Naive thymus-derived CD4-positive, alpha-beta T cell (primary cell): ENCODE results near the gene HDAC4. TPM values are rescaled to one million over a fixed set of nuclear protein-coding genes. Genes with fewer than 3 reads are reported as not detected.

Source experiments
- ATAC-seq: fragments of 150-1000 bp; cut with Tn5 transposase; 2 replicates; pipeline ENCODE4 v1.10.0; 2021; ENCODE audit warnings: mild to moderate bottlenecking, moderate library complexity
- CTCF ChIA-PET: fragments of 350-600 bp; sonication (Branson Sonifier 250); formaldehyde crosslinking; loops from one replicate; lab custom pipeline; 2021; ENCODE audit warnings: antibody characterized with exemption; lab: Charles Lee
- POLR2A ChIA-PET: fragments of 350-600 bp; sonication (Branson Sonifier 250); formaldehyde crosslinking; loops from one replicate; lab custom pipeline; 2021; ENCODE audit warnings: antibody characterized with exemption, inconsistent platforms; lab: Charles Lee
- DNase-seq, 9 donors: peaks; one replicate each; pipeline versions ENCODE4 v3.0.0 to v3.0.0-alpha.2; 2020 to 2022; ENCODE audit warnings: mixed read lengths in 1 of 9
- H3K27ac ChIP-seq: one replicate; pipeline ENCODE4 v1.7.0; 2013; ENCODE audit warnings: mild to moderate bottlenecking, low read depth, low read length, moderate library complexity
- H3K27me3 ChIP-seq, 2 donors: one replicate each; pipeline ENCODE4 v1.7.0; 2013; ENCODE audit warnings: low read length in 2 of 2, mild to moderate bottlenecking in 2 of 2, moderate library complexity in 2 of 2; ENCODE audit not compliant: control insufficient read depth in 2 of 2, insufficient read depth in 2 of 2
- H3K36me3 ChIP-seq, 3 experiments: 1 replicate in 2 of 3; 2 replicates in 1 of 3; pipeline ENCODE4 v1.7.0; 2013; ENCODE audit warnings: low read length in 3 of 3, mild to moderate bottlenecking in 3 of 3, moderate library complexity in 1 of 3; ENCODE audit not compliant: insufficient read depth in 3 of 3, control insufficient read depth in 2 of 3
- H3K4me1 ChIP-seq, 2 donors: one replicate each; pipeline ENCODE4 v1.7.0; 2013; ENCODE audit warnings: low read length in 2 of 2, mild to moderate bottlenecking in 2 of 2, moderate library complexity in 1 of 2; ENCODE audit not compliant: control insufficient read depth in 2 of 2, insufficient read depth in 2 of 2
- H3K4me3 ChIP-seq: 2 replicates; pipeline ENCODE4 v1.7.0; 2013; ENCODE audit warnings: mild to moderate bottlenecking, low read length
- H3K9me3 ChIP-seq, 3 experiments: 1 replicate in 2 of 3; 2 replicates in 1 of 3; pipeline ENCODE4 v1.7.0; 2013; ENCODE audit warnings: low read length in 3 of 3; ENCODE audit not compliant: control insufficient read depth in 2 of 3
- H3K27ac Mint-ChIP-seq, 9 donors: one replicate each; pipeline ENCODE4 v1.8.0; 2020 to 2022; ENCODE audit warnings: mixed read lengths in 9 of 9, mild to moderate bottlenecking in 8 of 9, moderate library complexity in 5 of 9, inconsistent platforms in 2 of 9
- H3K27me3 Mint-ChIP-seq, 5 donors: one replicate each; pipeline ENCODE4 v1.8.0; 2021 to 2022; ENCODE audit warnings: mixed read lengths in 5 of 5, mild to moderate bottlenecking in 1 of 5
- H3K36me3 Mint-ChIP-seq, 5 donors: one replicate each; pipeline ENCODE4 v1.8.0; 2020 to 2022; ENCODE audit warnings: mixed read lengths in 5 of 5, mild to moderate bottlenecking in 3 of 5, inconsistent platforms in 1 of 5
- H3K4me1 Mint-ChIP-seq, 7 donors: one replicate each; pipeline ENCODE4 v1.8.0; 2020 to 2022; ENCODE audit warnings: mixed read lengths in 7 of 7, mild to moderate bottlenecking in 3 of 7, inconsistent platforms in 1 of 7
- H3K4me3 Mint-ChIP-seq, 10 donors: one replicate each; pipeline ENCODE4 v1.8.0; 2020 to 2022; ENCODE audit warnings: mild to moderate bottlenecking in 10 of 10, mixed read lengths in 10 of 10, moderate library complexity in 6 of 10, inconsistent platforms in 2 of 10
- H3K9me3 Mint-ChIP-seq, 11 donors: one replicate each; pipeline ENCODE4 v1.8.0; 2020 to 2022; ENCODE audit warnings: mixed read lengths in 11 of 11, mild to moderate bottlenecking in 4 of 11, inconsistent platforms in 1 of 11, moderate library complexity in 1 of 11
- intact Hi-C, 2 donors: fragments of 100-400 bp; cut with micrococcal nuclease; formaldehyde crosslinking; loops; one replicate each; pipeline ENCODE4 v1.15.1; 2023
- polyA plus RNA-seq, 2 donors: library from polyadenylated mRNA; unstranded; fragments of 300-500 nt; fragmentation: Illumina TruSeq; gene quantifications; one replicate each; pipeline ENCODE4 v1.2.3, GENCODE V29; 2021
- total RNA-seq, 6 experiments: library from RNA in 5 of 6; stranded (reverse) in 5 of 6; gene quantifications; 1 replicate in 5 of 6; 2 replicates in 1 of 6; pipeline ENCODE4 v1.2.3 and lab custom pipeline; 2021 to 2026

Gene HDAC4
- total and polyA plus RNA-seq, 7 experiments from 2014 or later: 7.4 to 101 (median 55.3) TPM

- H3K27ac Mint-ChIP-seq: no peak overlapping the region
- H3K4me3 Mint-ChIP-seq: no peak overlapping the region
- H3K9me3 Mint-ChIP-seq: no peaks in the 10 kb centered on the region
Measured at GRCh38 chr2:239036819-239037558, 363.8 kb downstream of the HDAC4 start.

GRCh38 chr2:239035997-239036731 lies 364.7 kb downstream of the HDAC4 start:
- Histone ChIP-seq H3K4me1 (no peaks in the 10 kb centered on the region), H3K9me3 (no peaks in the 10 kb centered on the region), H3K27me3 (no peaks in the 10 kb centered on the region), H3K4me3 (no peak overlapping the region), H3K27ac (no peak overlapping the region), H3K36me3 (no peaks in the 10 kb centered on the region)
- H3K27me3 Mint-ChIP-seq: peaks cover 5 to 25% (median 18%) of the 10 kb centered on the region in 5 donors
- ChIA-PET CTCF (interaction anchor here (0.8 kb wide), 1 partner anchor 895 kb away, joined by 4 read pairs; no protein-coding TSS in a partner anchor), POLR2A (no interaction called here)
- H3K27ac Mint-ChIP-seq: no peak overlapping the region
- intact Hi-C loops: loop anchor here (1.0 to 10.0 kb wide), 6 partner anchors 229 to 1106 kb away; partner anchors contain the start of genes HDAC4 (in 1 of the 2) and OTOS (in 1 of the 2)
- peaks cover 0 to 2% (median 0%) of the 10 kb centered on the region in 7 donors for H3K4me1 Mint-ChIP-seq
- H3K36me3 Mint-ChIP-seq: no peaks in the 10 kb centered on the region
- ATAC-seq (no peak), DNase-seq (no peak)
- no peak overlapping the region for H3K4me3 Mint-ChIP-seq
- H3K9me3 Mint-ChIP-seq: no peaks in the 10 kb centered on the region

More at GRCh38 chr2:239036819-239037558, 363.8 kb downstream of the HDAC4 start:
- no peak for ATAC-seq
- no peaks in the 10 kb centered on the region for H3K36me3 Mint-ChIP-seq
- peaks cover 0 to 2% (median 0%) of the 10 kb centered on the region in 7 donors for H3K4me1 Mint-ChIP-seq
- H3K27ac ChIP-seq: no peak overlapping the region
- no peaks in the 10 kb centered on the region for H3K27me3 ChIP-seq
- POLR2A ChIA-PET: no interaction called here
- no peaks in the 10 kb centered on the region for H3K9me3 ChIP-seq
- H3K4me3 ChIP-seq: no peak overlapping the region
- H3K27me3 Mint-ChIP-seq: peaks cover 5 to 18% (median 13%) of the 10 kb centered on the region in 5 donors
- H3K4me1 ChIP-seq: no peaks in the 10 kb centered on the region
- CTCF ChIA-PET: interaction anchor here (0.8 kb wide), 1 partner anchor 894 kb away, joined by 4 read pairs; no protein-coding TSS in a partner anchor
- no peak for DNase-seq
- no peaks in the 10 kb centered on the region for H3K36me3 ChIP-seq
- intact Hi-C loops: loop anchor here in 1 of 2 donors (5.0 to 10.0 kb wide), 2 partner anchors 958 to 1105 kb away; partner anchors contain the start of gene OTOS

- Mint-ChIP-seq H3K4me3 (no peak overlapping the region), H3K4me1 (peaks cover 0 to 2% (median 0%) of the 10 kb centered on the region in 7 donors), H3K27me3 (peaks cover 7 to 28% (median 18%) of the 10 kb centered on the region in 5 donors), H3K36me3 (no peaks in the 10 kb centered on the region), H3K9me3 (no peaks in the 10 kb centered on the region), H3K27ac (no peak overlapping the region)
- Histone ChIP-seq H3K9me3 (no peaks in the 10 kb centered on the region), H3K27ac (no peak overlapping the region), H3K27me3 (no peaks in the 10 kb centered on the region), H3K36me3 (no peaks in the 10 kb centered on the region), H3K4me3 (no peak overlapping the region), H3K4me1 (no peaks in the 10 kb centered on the region)
- intact Hi-C loops: loop anchor here (1.0 to 10.0 kb wide), 6 partner anchors 230 to 1107 kb away; partner anchors contain the start of genes HDAC4 (in 1 of the 2) and OTOS (in 1 of the 2)
- ATAC-seq: peak; percentile 85
- ChIA-PET CTCF (no interaction called here), POLR2A (no interaction called here)
- DNase-seq: peak; percentile 30 to 79 (median 62)
Measured at GRCh38 chr2:239035361-239035814, 365.4 kb downstream of the HDAC4 start.

GRCh38 chr2:239034561-239035341 lies 366.1 kb downstream of the HDAC4 start:
- Mint-ChIP-seq H3K4me1 (peaks cover 0 to 2% (median 0%) of the 10 kb centered on the region in 7 donors), H3K27ac (no peak overlapping the region), H3K27me3 (peaks cover 7 to 29% (median 18%) of the 10 kb centered on the region in 5 donors), H3K4me3 (no peak overlapping the region), H3K36me3 (no peaks in the 10 kb centered on the region), H3K9me3 (no peaks in the 10 kb centered on the region)
- Histone ChIP-seq H3K27me3 (no peaks in the 10 kb centered on the region), H3K27ac (no peak overlapping the region), H3K9me3 (no peaks in the 10 kb centered on the region), H3K4me1 (no peaks in the 10 kb centered on the region), H3K4me3 (no peak overlapping the region), H3K36me3 (no peaks in the 10 kb centered on the region)
- no peak for ATAC-seq
- CTCF ChIA-PET: no interaction called here
- intact Hi-C loops: loop anchor here (1.0 to 10.0 kb wide), 6 partner anchors 231 to 1108 kb away; partner anchors contain the start of genes HDAC4 (in 1 of the 2) and OTOS (in 1 of the 2)
- no peak for DNase-seq
- POLR2A ChIA-PET: no interaction called here

GRCh38 chr2:239033801-239034560 lies 366.8 kb downstream of the HDAC4 start:
- no peak overlapping the region for H3K4me3 Mint-ChIP-seq
- CTCF ChIA-PET: interaction anchor here (0.8 kb wide), 1 partner anchor 592 kb away, joined by 4 read pairs; no protein-coding TSS in a partner anchor
- no peak overlapping the region for H3K27ac Mint-ChIP-seq
- POLR2A ChIA-PET: no interaction called here
- H3K27me3 Mint-ChIP-seq: peaks cover 7 to 29% (median 19%) of the 10 kb centered on the region in 5 donors
- Histone ChIP-seq H3K4me3 (no peak overlapping the region), H3K27ac (no peak overlapping the region), H3K9me3 (no peaks in the 10 kb centered on the region), H3K4me1 (no peaks in the 10 kb centered on the region), H3K36me3 (no peaks in the 10 kb centered on the region), H3K27me3 (no peaks in the 10 kb centered on the region)
- intact Hi-C loops: loop anchor here in 1 of 2 donors (2.0 to 10.0 kb wide), 2 partner anchors 367 to 961 kb away; partner anchors contain the start of gene HDAC4
- ATAC-seq (no peak), DNase-seq (no peak)
- H3K36me3 Mint-ChIP-seq: no peaks in the 10 kb centered on the region
- no peaks in the 10 kb centered on the region for H3K9me3 Mint-ChIP-seq
- peaks cover 0 to 2% (median 0%) of the 10 kb centered on the region in 7 donors for H3K4me1 Mint-ChIP-seq
